HG02885 (cell line): ENCODE data around the gene FOXK2.
"Not testable (repeated sequence)": the region's sequence is repeated elsewhere in the genome, so short reads cannot be mapped to it uniquely, and the experiment has no call there.

ENCODE experiments used
- ATAC-seq: cut with Tn5 transposase; IDR thresholded peaks from one replicate; pipeline ENCODE4 v1.9.1; 2021; ENCODE audit warnings: mild to moderate bottlenecking; ENCODE audit not compliant: unreplicated experiment, poor library complexity

The FOXK2 gene

DNA sequence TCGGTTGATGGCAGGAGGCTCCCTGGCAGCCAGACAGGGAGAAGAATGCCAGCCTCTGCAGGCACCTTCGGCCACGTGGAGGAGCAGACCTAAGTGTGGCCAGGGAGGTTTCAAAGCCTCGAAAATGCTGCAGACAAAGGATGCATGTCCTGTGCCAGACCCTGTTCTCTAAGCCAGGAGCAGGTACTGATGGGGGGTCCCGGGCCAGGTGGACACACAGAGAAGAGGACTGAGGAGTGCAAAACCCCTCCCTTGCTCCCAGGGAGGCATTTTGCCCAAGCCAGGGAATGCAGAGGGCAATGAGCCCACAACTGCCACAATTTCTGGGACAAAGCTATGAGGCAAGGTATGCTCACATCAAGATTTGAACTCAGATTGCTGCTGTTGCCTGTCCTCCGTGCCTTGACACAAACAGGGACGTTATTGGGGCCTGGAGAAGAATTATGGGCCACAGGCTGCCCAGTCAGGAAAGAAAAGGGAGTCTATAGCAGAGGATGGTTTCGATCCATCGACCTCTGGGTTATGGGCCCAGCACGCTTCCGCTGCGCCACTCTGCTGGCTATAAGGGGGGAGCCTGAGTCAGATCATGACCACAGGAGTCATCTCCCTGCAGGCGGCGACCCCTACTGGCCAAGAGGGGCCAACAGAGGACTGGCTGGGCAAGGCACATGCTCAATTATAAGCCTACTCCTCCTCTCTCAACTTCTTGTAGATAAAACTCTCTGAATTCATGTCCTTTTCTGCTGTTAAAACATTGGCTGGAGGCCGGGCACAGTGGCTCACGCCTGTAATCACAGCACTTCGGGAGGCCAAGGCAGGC lies 25.1 kb upstream of the FOXK2 start:
- peak; percentile 61 for ATAC-seq

DNA sequence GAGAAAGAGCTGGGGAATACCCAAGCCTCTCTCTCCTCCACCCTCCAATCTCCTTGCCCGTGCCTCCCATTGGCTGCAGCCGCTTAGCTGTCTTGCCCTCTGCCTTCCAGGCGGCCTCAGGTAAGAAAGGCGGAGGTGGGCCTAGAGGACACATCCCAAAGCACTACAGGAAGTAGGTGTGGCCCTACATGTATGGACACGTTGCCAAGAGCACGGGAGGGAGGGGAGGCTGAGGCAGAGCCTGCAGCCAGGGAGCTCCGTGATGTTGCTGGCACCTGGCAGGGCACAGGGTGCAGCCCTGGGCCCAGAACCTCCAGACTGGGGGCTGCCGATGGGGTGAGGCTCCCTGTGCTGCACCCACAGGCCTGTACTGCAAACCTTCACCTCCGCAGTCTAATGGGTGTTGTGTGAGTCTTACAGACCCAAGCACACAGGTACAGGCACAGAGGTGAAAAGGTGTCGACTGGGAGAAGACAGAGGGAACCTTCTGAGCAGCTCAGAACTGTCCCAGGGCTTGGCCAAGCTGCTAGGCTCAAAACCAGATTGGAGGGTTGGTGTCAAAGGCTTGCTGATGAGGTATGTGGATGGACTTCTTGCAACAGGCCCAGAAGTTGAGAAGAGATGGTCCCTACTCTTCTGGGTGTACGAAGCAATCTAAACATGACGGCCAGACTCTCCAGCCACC lies 23.5 kb upstream of the FOXK2 start:
- ATAC-seq: no peak

DNA sequence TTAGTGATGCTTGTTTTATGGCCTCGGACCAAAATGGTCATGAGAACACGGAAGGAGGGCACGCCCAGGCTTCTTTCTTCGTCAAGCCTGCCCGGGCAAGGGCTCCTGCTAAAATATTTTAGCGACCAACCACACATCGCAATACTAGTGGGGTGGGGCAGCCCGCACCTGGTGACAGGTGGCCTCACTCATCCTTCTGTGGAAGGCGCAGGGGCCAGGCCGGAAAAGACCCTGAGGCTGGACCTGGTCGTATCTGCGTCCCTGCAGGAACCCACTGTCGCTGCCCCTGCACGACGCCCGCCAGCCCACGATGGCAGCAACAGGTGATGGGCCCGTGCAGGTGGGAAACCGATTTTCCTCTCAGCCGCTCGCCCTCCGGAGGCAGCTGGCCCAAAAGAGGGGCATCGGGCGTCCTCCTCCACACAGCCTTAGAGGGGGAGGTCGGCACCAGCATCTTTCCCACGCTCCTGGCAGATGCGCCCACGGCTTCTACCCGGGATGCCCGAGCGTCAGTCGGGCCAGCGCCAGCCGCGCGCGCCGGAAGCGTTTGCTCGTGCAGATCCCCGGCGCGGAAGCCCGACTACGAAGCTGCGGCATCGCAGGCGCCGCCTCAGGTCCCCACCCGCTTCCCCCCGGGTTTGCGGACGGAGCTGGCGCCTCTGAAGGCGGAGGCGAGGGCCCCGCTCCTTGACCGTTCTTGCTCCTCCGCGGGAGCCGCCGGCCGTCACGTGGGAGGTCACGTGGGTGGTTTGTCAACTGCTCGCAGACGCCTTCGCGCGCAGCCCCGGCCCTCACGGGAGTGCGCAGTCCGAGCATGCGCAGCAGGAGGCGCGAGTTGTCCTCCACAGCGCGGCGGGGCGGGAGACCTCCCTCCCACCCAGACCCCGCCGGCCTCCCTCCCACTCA lies 22.8 kb upstream of the FOXK2 start:
- ATAC-seq: peak; percentile 63

DNA sequence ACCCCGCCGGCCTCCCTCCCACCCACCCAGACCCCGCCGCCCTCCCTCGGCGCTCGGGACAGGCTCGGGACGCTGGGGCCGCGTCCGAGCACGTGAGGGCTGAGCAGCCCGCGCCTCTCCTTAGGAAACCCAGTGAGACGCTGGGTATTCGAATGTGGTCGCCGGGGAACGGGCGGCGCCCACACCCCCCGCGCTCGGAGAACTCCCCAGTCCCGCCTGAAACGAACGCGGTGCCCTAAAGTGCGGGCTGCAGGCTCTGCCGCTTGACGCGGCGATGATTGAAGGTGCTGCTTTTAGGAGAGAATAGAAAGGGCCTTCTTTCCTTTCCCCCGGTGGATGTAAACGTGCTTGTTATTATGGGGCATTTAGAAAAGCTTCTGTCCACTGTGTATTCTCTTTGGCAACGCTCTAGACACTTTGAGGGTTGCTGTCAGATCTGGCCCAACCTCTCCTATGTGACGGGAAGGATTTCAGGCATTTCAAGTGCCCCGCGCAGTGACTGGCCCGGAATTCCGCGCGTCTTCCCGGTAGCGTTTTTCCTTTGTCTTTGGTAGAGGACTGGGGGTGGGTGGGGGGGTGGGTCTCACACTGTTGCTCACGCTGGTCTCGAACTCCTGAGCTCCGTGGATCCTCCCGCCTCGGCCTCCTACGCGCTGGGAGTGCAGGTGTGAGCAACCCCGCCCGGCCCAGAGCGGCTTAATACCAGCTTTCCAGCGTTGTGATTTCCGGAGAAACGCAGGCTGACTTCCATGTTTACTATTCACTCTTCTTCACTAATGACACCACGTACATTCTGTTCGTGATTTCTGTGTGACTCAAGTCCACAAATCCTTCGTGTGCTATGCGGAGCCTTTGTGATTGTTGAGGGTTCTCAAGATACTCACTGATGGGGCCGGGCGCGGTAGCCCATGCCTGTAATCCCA lies 21.8 kb upstream of the FOXK2 start:
- no peak for ATAC-seq

DNA sequence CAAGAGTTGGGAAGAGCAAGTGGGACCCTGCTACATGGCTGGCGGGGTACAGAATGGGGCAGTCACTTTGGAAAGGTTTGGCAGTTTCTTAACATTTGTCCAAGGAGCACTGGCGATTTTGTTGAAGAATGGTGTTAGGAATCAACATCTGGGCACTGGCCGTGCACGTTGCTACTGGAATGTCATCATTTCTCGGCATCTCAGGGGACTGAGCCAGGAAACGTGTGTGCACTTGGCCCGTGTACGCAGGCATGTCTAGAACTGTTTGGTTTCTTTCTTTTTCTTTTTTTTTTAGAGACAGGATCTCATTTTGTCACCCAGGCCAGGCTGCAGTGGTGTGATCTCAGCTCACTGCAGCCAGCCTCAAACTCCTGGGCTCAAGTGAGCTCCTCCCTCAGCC lies 17.3 kb upstream of the FOXK2 start:
- no peak for ATAC-seq

DNA sequence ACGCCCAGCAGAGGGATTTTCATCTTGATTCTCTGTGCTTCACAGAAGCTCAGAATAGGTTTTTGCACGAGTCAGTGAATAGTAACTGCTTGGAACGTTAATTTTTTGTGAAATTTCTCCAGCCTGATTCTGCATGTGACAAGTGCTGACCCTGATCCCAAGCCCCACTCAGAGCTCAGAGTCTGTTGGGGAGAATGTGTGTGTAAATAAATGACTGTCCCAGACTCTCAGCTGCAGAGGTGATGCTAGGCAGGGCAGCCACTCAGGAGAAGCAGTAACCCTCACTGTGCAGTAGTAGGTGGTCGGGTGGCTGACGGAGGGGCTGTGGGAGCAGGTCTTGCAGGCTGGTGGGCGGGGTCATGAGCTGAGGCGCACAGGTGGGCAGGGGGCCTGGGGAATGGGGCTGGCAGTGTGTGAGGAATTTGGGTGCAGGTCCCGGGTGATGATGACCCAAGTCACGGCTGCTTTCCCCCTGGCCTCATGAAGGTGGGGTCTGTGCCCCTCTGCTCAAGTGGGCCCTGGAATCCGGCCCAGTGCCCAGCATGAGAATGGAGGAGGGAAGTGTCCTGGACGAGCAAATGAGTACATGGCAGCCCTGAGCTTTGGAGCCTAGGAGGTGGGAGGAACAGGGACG lies 16.3 kb upstream of the FOXK2 start:
- ATAC-seq: no peak

DNA sequence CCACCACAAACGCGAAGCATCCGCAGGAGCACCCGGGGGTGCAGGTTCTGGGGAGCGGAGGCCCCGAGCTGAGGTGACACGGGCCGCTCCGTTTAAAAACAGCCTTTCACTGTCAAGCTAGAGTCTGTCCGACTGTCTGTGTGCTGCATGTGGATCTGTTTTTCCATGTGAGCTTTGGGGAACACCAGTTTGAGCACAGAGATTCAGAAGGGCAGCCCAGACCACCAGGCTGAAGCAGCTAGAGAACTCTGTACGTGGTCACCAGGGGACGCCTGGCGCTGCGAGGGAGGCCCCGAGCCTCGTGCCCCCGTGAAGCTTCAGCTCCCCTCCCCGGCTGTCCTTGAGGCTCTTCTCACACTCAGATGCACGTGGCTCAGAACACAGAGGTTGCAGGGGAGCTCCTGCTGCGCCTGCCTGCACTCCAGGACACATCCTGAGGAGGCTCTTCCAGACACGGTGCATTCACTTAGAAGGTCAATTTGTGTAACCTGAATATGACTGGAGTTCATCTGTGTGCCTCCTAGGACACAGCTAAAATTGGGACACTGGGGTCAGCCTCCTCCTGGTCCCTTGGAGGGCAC lies 15.7 kb upstream of the FOXK2 start:
- ATAC-seq: no peak

DNA sequence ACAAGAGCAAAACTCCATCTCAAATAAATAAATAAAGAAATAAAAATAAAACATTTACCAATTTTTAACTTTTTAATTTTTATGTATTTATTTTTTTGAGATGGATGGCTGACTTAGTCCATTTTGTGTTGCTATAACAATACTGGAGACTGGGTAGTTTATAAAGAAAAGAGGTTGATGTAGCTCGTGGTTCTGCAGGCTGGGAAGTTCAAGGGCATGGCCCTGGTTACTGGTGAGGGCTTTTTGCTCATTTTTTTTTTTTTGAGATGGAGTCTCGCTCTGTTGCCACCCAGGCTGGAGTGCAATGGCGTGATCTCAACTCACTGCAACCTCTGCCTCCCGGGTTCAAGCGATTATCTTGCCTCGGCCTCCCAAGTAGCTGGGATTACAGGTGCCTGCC lies 14.2 kb upstream of the FOXK2 start:
- ATAC-seq: no peak

DNA sequence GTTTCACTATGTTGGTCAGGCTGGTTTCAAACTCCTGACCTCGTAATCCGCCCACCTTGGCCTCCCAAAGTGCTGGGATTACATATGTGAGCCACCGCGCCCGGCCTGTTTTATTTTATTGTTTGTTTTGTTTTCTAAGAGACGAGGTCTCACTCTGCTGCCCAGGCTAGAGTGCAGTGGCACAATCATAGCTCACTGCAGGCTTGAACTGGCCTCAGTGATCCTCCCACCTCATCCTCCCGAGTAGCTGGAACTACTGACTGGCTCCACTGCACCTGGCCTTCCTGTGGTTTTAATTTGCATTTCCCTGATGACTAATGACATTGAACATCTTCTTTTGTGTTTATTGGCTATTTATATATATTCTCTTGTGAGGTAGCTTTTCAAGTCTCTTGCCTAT lies 13.1 kb upstream of the FOXK2 start:
- peak; percentile 89 for ATAC-seq

DNA sequence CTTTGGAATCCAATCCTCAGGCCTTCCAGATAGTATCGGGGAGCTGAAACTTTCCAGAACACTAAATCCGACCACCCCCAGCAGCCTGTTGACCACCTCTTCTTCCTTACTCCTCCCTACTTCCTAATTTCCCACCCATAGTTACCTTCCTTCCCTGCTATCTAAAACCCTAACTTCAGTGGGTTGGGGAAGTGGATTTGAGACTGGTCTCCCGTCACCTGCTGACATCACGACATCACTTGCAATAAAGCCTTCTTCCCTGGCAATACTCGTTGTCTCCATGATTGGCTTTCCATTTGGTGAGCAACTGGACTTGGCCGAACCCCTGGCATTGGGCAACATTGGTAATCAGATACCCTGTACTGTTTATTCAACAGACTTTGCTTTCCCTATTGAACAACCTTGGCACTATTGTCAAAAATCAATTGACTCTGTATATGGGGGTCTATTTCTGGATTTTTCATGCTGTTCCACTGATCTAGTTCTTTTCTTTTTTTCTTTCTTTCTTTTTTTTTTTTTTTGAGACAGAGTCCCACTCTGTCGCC lies 11.8 kb upstream of the FOXK2 start:
- ATAC-seq: no peak

DNA sequence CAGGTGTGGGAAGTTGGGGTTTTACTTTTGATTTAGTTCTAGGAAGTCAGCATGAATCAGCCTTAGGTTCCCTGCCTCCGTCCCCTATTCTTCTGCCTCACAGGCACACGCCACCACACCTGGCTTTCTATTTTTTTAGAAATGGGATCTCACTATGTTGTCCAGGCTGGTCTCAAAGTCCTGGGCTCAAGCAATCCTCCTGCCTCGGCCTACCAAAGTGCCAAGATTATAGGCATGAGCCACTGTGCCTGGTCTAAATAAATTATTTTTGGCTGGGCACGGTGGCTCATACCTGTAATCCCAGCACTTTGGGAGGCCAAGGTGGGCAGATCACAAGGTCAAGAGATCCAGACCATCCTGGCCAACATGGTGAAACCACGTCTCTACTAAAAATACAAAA lies 7.9 kb upstream of the FOXK2 start:
- ATAC-seq: not testable (repeated sequence)

DNA sequence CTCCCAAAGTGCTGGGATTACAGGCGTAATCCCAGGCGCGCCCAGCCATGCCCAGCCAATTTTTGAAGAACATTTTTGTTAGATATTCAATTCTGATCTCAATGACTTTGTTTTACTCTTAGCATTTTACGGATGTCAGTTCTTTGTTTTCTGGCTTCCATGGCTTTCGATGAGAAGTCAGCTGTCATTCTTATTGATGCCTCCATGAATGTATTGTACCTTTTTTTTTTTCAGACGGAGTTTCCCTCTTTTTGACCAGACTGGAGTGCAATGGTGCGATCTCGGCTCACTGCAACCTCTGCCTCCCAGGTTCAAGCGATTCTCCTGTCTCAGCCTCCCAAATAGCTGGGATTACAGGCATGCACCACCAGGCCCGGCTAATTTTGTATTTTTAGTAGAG lies 5.7 kb upstream of the FOXK2 start:
- ATAC-seq: not testable (repeated sequence)

DNA sequence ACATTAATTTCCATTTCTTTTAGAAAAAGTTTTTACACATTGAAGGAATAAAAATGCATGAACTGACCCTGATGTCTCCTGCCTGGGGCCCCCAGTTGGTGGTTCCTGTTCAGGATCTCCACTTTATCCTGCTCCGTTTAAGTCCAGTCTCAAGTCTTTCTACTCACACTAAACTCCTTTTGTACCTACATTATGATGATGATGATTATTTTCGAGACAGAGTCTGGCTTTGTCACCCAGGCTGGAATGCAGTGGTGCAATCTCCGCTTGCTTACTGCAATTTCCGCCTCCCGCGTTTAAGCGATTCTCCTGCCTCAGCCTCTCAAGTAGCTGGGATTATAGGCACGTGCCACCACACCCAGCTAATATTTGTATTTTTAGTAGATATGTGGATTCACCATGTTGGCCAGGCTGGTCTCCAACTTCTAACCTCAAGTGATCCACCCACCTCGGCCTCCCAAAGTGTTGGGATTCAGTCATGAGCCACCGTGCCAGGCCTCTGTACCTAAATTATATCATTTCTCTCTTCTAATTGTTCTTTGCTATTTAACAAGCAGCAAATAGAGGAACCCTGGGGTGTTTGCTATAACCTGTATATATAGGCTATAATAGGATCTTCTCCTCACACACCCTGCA lies 2.2 kb upstream of the FOXK2 start:
- no peak for ATAC-seq

DNA sequence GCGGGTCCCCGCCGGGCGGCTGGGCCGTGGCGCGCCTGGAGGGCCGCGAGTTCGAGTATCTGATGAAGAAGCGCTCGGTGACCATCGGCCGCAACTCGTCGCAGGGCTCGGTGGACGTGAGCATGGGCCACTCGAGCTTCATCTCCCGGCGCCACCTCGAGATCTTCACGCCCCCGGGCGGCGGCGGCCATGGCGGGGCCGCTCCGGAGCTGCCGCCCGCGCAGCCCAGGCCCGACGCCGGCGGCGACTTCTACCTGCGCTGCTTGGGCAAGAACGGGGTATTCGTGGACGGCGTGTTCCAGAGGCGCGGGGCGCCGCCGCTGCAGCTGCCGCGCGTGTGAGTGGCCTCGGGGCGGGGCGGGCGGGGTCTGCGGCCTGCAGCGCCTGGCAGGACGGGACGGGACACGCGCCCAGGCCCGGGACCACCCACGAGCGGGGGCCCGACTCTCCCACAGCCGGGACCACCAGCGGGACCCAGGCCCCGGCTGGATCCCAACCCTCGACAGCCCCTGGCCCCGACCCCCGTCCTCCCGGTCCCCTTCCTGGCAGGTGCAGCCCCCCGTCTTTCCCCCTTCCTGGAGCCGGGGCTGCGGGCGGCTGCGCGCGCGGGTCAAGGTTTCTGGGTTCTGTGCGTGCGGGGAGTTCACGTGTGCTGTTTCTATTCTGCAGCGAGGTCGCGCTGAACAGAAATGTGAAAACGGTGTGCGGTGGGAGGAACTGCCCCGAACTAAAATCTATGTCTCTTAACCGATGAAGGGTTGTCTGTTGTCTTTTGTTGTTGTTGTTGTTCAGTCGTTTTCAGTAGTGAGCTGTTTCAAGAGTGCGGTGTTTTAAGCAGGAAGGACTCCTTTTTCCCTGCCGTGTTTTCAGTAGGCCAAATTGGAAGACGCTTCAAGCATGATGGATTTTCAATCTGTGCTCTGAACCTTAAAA lies 705 bp downstream of the FOXK2 start:
- ATAC-seq: peak; percentile 20

DNA sequence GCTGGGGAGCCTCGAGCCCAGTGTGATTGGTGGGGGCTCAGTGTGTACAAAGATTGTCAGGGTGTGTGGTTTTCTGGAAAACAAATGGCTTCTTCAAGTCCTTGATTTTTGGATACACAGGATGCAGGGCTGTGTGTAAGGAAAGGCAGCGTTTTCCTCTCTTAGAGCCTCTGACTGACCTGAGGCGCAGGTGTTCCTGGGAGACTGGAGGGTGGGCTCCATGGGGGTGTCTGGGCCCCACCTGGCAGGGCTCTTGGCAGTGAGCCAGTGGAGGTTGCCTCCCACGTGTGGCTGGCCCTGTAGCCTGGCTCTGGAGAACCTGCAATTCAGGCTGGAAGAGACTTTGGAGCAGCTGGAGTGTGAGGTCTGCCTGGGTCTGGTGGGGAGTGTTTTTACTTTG lies 5.0 kb downstream of the FOXK2 start:
- ATAC-seq: no peak

DNA sequence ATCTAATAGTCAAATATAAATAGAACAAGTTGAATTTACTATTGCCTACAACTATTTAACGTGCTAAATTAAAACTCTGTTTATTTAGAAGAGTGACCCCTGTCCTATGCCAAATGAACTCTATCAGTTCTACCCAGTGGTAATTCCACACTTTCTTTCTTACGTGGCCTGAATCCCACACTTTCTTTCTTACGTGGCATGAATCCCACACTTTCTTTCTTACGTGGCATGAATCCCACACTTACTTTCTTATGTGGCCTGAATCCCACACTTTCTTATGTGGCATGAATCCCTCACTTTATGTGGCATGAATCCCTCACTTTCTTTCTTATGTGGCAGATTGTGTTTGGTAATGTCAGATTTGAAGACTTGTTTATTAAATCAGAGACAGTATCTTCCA lies 6.2 kb downstream of the FOXK2 start:
- no peak for ATAC-seq

DNA sequence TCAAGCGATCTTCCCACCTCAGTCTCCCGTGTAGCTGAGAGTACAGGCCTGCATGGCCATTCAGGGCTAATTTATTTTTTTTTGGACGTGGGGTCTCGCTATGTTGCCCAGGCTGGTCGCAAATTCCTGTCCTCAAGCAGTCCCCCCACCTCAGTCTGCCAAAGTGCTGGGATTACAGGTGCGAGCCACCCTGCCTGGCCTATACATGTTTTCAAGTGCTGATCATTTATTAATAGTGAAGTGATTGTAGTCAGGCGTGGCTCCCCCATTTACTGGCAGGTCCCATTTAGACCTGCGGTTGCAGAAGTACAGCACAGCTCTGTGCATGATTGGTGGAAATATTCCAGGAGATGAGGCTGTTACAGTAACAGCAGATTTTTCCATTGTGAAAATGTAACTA lies 8.4 kb downstream of the FOXK2 start:
- no peak for ATAC-seq
